IPS-20b (cell line): ENCODE results near the gene HS6ST3.

Source experiments
- H3K27ac ChIP-seq: one replicate; pipeline ENCODE4 v1.5.1; 2013; ENCODE audit warnings: low read length
- H3K27me3 ChIP-seq: 2 replicates; pipeline ENCODE4 v1.6.1; 2013; ENCODE audit warnings: mild to moderate bottlenecking, low read length, inconsistent platforms; ENCODE audit not compliant: insufficient read depth
- H3K36me3 ChIP-seq: 2 replicates; pipeline ENCODE4 v1.6.1; 2013; ENCODE audit warnings: low read depth, mild to moderate bottlenecking, inconsistent platforms, low read length, moderate library complexity; ENCODE audit not compliant: insufficient read depth
- H3K4me1 ChIP-seq: 2 replicates; pipeline ENCODE4 v1.6.1; 2013; ENCODE audit warnings: mild to moderate bottlenecking, control low read depth, inconsistent platforms, low read length, moderate library complexity; ENCODE audit not compliant: insufficient read depth
- H3K4me3 ChIP-seq: 2 replicates; pipeline ENCODE4 v1.5.1; 2013; ENCODE audit warnings: mild to moderate bottlenecking, low read length, inconsistent platforms
- H3K9ac ChIP-seq: 2 replicates; pipeline ENCODE4 v1.6.1; 2013; ENCODE audit warnings: low read depth, mild to moderate bottlenecking, inconsistent platforms, low read length, moderate library complexity
- H3K9me3 ChIP-seq: 2 replicates; pipeline ENCODE4 v1.6.1; 2013; ENCODE audit warnings: mild to moderate bottlenecking, low read depth, low read length, inconsistent platforms; ENCODE audit not compliant: insufficient read depth

Gene HS6ST3

GRCh38 chr13:96677029-96677428 lies 587.1 kb downstream of the HS6ST3 start:
- Histone ChIP-seq H3K27ac (no peak overlapping the region), H3K4me3 (no peak overlapping the region), H3K27me3 (no peaks in the 10 kb centered on the region), H3K4me1 (no peaks in the 10 kb centered on the region), H3K36me3 (no peaks in the 10 kb centered on the region), H3K9ac (no peak overlapping the region), H3K9me3 (no peaks in the 10 kb centered on the region; the same call in 1 of the 2 replicates)

GRCh38 chr13:96678801-96679200 lies 588.9 kb downstream of the HS6ST3 start:
- Histone ChIP-seq H3K4me1 (no peaks in the 10 kb centered on the region), H3K9me3 (no peaks in the 10 kb centered on the region; the same call in 1 of the 2 replicates), H3K4me3 (no peak overlapping the region), H3K27ac (no peak overlapping the region), H3K36me3 (no peaks in the 10 kb centered on the region), H3K27me3 (no peaks in the 10 kb centered on the region), H3K9ac (no peak overlapping the region)

DNA sequence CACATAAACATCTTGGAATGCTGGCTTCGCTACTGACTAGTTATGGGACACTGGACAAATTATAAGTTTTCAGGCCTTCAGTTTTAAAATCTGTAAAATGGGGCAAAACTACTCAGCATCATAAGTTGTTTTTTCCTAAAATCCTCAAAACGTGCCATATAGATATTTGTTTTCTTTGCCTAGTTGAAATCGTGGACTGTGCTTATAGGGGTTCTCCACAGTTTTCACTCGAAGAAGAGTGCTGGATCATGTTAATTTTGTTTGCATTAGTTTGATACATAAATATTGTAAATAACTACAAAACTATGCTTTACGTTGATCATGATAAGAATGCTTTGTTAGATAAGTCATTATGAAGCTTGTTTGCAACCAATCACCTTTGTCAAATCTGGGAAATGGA lies 591.0 kb downstream of the HS6ST3 start:
- Histone ChIP-seq H3K36me3 (no peaks in the 10 kb centered on the region), H3K4me3 (no peak overlapping the region), H3K27me3 (no peaks in the 10 kb centered on the region), H3K4me1 (no peaks in the 10 kb centered on the region), H3K9ac (no peak overlapping the region), H3K9me3 (no peaks in the 10 kb centered on the region; the same call in 1 of the 2 replicates), H3K27ac (no peak overlapping the region)

- H3K9me3 ChIP-seq: no peaks in the 10 kb centered on the region
- no peaks in the 10 kb centered on the region for H3K36me3 ChIP-seq
- H3K9ac ChIP-seq: no peak overlapping the region
- no peak overlapping the region for H3K27ac ChIP-seq
- no peak overlapping the region for H3K4me3 ChIP-seq
- no peaks in the 10 kb centered on the region for H3K27me3 ChIP-seq
- no peaks in the 10 kb centered on the region for H3K4me1 ChIP-seq
Observed at GRCh38 chr13:96681766-96682165, 591.9 kb downstream of the HS6ST3 start.

- H3K27me3 ChIP-seq: no peaks in the 10 kb centered on the region
- no peak overlapping the region for H3K27ac ChIP-seq
- no peak overlapping the region for H3K4me3 ChIP-seq
- no peak overlapping the region for H3K9ac ChIP-seq
- H3K9me3 ChIP-seq: no peaks in the 10 kb centered on the region
- H3K4me1 ChIP-seq: no peaks in the 10 kb centered on the region
- no peaks in the 10 kb centered on the region for H3K36me3 ChIP-seq
Observed at GRCh38 chr13:96684469-96684868, 594.6 kb downstream of the HS6ST3 start.

DNA sequence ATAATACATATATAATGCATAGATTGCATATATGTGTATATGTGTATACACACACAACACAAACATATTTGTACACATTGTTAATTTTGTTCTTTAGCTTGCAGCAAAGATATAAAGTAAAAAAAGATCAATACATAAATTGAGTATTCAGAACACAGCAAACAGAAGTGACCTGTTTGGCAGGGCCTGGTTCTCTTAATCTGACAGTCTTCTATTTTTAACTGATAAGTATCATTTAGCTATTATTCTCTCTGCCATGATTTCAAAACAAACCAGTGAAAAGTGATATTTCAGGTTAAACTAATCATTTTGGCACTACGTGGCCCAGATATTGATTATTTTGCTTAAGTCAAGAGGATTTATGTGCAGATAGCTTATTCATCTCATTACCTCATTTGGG lies 595.0 kb downstream of the HS6ST3 start:
- Histone ChIP-seq H3K9me3 (no peaks in the 10 kb centered on the region), H3K9ac (no peak overlapping the region), H3K4me1 (no peaks in the 10 kb centered on the region), H3K27me3 (no peaks in the 10 kb centered on the region), H3K36me3 (no peaks in the 10 kb centered on the region), H3K4me3 (no peak overlapping the region), H3K27ac (no peak overlapping the region)

DNA sequence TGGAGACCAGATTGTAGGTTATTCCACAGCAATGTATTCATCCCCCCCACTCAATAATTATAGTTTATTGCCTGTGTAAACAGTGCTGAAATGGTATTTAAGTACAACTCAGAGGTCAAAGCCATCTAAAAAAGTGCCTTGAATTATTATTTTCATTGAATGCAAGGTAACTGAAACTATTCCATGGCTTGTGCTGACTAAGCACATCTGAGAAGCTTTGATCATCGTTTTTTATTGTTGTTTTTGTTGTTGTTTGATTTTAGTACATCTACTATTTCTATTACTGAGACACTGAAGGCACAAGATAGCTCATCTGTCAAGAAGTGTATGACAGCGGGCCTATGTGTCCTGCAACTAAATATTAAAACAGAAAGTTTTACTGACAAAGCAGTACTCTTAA lies 596.4 kb downstream of the HS6ST3 start:
- no peaks in the 10 kb centered on the region for H3K27me3 ChIP-seq
- H3K27ac ChIP-seq: no peak overlapping the region
- H3K4me3 ChIP-seq: no peak overlapping the region
- no peaks in the 10 kb centered on the region for H3K4me1 ChIP-seq
- no peaks in the 10 kb centered on the region for H3K36me3 ChIP-seq
- no peaks in the 10 kb centered on the region for H3K9me3 ChIP-seq
- no peak overlapping the region for H3K9ac ChIP-seq

DNA sequence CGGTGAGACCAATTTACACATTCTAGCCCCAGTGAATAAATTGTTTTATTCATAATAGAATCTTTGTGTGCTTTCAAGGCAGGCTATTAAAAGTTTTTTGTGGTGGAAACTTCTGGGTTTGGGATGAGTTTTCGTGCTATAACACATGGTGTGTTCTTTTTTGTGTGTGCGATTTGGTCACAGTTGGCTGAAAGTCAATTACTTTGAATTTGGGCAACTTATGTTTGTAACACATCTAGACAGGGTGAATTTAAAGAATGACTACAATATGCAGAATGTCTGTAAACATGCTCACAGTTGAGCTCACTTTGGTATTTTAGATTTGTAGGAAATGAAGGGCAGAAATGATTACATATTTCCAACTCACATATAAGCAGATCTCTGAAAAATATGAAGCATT lies 597.3 kb downstream of the HS6ST3 start:
- Histone ChIP-seq H3K9me3 (no peaks in the 10 kb centered on the region), H3K27me3 (no peaks in the 10 kb centered on the region), H3K4me3 (no peak overlapping the region), H3K4me1 (no peaks in the 10 kb centered on the region), H3K36me3 (no peaks in the 10 kb centered on the region), H3K27ac (no peak overlapping the region), H3K9ac (no peak overlapping the region)

GRCh38 chr13:96690998-96691397 lies 601.1 kb downstream of the HS6ST3 start:
- Histone ChIP-seq H3K9me3 (no peaks in the 10 kb centered on the region), H3K9ac (no peak overlapping the region), H3K4me3 (no peak overlapping the region), H3K27me3 (no peaks in the 10 kb centered on the region), H3K36me3 (no peaks in the 10 kb centered on the region), H3K4me1 (no peaks in the 10 kb centered on the region), H3K27ac (no peak overlapping the region)

DNA sequence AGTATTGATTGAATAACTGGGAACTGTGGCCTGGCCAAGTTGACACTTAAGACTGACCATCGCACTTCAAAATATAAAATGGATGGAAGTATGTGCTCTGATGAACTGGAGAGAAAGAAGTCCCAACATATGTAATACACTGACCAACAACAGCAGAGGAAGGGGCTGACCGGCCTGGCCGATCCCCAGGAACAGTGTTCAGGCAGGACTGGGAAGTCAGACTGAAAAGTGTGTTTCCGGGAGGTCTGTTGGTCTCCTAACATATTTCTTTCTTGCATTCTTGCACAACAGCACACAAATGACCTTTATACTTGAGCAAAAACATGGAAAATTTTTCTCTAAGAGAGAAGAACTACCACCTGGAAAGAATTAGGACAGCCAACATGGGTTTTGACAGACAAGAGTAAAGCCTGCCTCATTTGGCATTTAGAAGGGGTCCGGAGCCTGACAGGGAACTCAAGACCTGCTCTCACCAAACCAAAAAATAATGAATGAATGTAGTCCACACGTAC lies 606.5 kb downstream of the HS6ST3 start:
- Histone ChIP-seq H3K9ac (no peak overlapping the region), H3K27ac (no peak overlapping the region), H3K4me1 (no peaks in the 10 kb centered on the region), H3K4me3 (no peak overlapping the region), H3K9me3 (no peaks in the 10 kb centered on the region), H3K36me3 (no peaks in the 10 kb centered on the region), H3K27me3 (no peaks in the 10 kb centered on the region)

- Histone ChIP-seq H3K27ac (no peak overlapping the region), H3K9ac (no peak overlapping the region), H3K9me3 (no peaks in the 10 kb centered on the region), H3K27me3 (no peaks in the 10 kb centered on the region), H3K4me3 (no peak overlapping the region), H3K4me1 (no peaks in the 10 kb centered on the region), H3K36me3 (no peaks in the 10 kb centered on the region)
Observed at GRCh38 chr13:96700657-96701056, 610.8 kb downstream of the HS6ST3 start.

DNA sequence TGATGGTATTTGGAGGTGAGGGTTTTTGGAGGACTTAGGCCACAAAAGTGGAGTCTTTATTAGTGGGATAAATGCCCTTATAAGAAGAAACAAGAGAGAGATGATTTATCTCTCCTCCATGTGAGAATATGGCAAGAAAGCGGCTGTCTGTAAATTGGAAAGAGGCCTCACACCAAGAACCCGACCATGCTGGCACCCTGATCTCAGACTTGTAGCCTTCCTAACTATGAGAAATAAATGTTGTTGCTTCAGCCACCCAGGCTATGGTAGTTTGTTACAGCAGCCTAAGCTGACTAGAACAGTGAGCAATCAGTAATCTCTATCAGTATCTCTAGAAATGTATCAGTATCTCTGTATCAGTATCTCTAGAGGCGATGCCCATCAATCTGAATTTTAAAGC lies 617.2 kb downstream of the HS6ST3 start:
- Histone ChIP-seq H3K9ac (no peak overlapping the region), H3K9me3 (no peaks in the 10 kb centered on the region), H3K36me3 (no peaks in the 10 kb centered on the region), H3K27ac (no peak overlapping the region), H3K4me1 (no peaks in the 10 kb centered on the region), H3K4me3 (no peak overlapping the region), H3K27me3 (no peaks in the 10 kb centered on the region)
